ENCODE data around the gene CETN3. TPM values are rescaled to one million over a fixed set of nuclear protein-coding genes. Genes with fewer than 3 reads are reported as not detected.
"Not testable (repeated sequence)": the region's sequence is repeated elsewhere in the genome, so short reads cannot be mapped to it uniquely, and the experiment has no call there.

The CETN3 gene
- polyA plus RNA-seq, 1 donor: 79.0 TPM

DNA sequence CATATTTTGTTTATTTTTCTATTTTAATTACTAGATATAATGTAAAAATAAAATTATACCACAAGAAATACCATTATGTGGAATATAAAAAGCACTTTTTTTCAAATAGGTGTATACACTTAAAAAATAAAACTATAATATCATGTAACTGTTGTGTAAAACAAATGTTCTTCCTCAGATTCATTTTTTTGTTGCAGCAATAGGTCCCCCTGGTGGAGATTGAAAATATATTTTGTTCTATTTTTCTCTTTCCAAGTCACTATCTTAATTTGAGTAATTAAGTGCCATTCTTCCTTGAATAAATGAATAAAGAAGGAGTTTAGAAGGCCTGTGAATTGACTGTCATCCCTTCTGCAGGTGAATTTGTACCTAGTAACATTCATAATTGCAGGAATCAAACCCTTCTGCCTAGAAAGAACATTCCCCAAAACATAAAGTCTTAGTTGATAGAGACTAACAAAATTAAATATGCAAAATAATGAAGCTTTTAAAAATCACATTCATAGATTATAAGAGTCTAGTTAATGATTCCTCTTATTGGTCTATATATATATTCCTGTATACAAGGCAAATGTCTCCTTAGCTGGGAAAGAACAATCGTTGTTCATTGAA is 23.4 kb downstream of the CETN3 start:
- peak; percentile 22 for DNase-seq

DNA sequence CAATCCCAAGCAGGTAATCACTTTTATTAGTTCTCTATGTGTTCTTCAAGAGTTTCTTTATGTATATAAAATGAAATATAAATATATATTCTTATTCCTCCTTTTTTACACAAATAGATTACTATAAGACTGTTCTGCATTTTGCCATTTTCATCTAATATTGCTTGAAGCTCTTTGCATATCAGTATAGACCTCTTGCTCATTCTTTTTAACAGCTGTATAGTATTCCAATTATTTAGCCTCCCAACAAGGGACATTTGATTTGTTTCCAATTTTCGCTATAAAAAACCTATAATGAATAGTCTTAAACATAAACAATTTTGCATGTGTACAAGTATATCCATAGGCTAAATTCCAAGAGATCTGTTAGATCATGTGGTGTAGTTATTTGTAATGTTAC is 25.2 kb downstream of the CETN3 start:
- no peak for DNase-seq

DNA sequence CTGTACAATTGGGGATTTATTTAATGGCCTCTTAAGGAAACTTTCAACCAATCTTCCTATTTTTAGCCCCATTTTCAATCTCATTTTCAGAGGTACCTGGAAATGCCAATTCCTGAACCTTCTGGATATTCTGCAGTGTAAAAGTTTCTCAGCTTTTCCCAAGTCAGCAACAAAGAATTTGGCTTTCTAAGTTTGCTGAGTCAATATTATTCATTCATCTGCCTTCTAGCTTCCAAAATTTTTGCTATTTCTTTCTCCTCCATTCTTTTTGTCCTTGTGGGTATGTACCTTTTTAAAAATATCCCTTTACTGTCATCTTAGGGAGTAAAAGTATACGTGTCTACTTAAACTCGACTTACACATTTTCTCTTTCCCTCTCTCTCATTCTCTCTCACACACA is 25.7 kb downstream of the CETN3 start:
- DNase-seq: no peak

DNA sequence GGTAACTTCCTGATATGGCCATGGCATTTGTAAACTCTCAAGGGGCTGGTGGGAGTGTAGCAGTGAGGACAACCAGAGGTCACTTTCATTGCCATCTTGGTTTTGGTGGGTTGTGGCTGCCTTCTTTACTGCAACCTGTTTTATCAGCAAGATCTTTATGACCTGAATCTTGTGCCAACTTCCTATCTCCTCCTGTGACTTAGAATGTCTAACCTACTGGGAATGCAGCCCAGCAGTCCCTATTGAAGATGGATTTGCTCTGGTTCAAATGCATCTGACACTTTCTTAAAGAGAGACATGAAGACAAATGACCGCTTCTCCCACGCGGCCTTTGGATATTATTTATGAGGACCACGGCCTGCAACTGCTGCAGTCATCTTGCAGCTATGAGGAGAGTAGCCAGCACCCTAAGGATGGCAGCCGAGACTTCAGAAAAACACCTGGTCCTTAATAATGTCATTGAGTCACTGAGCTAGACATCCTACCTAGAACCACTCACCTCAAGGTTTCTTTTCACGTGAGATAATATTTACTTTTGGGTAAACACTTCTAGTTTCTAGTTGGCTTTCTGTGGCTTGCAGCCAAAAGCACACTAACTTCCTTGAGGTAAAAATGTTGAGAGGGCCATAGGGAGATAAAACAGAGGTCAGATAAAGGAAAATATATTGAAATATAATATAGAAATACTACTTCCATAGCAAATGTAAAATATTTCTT is 28.2 kb downstream of the CETN3 start:
- no peak for DNase-seq

DNA sequence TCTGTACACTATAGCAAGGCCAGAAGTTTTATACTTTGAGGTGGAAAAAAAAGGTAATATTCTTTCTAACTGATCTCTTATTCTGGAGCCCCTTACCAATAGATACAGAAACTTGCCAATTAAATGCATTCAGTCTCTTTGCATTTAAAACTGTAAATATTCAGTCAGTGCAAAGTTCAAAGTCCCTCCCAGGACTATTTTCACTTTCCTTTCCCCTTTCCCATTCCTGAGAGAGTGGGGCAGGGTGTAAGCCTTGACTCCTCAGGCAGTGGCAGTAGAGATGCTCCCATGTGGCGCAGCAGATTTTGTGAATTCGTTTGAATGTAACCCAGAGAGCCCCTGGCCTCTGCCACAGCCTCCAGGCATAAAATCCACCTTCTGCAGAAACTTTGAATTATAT is 29.9 kb downstream of the CETN3 start:
- DNase-seq: no peak

DNA sequence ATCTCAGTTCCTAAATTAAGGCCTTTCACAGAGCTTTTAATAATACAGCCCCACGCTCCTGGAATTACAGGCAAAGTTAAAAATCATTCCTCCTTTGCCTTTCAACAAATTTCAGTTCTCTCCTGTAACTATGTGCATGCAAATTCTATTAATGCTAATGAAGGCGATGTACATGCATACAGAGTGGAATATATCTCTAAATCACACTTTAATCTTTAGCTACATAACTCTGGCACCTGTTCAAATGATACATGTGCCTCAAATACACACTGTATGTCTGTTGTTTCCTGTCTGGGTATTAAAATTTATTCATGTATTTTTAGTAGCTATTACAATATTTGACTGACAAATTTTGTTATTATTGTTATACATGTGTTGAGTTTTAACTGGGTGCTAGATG is 30.8 kb downstream of the CETN3 start:
- no peak for DNase-seq

DNA sequence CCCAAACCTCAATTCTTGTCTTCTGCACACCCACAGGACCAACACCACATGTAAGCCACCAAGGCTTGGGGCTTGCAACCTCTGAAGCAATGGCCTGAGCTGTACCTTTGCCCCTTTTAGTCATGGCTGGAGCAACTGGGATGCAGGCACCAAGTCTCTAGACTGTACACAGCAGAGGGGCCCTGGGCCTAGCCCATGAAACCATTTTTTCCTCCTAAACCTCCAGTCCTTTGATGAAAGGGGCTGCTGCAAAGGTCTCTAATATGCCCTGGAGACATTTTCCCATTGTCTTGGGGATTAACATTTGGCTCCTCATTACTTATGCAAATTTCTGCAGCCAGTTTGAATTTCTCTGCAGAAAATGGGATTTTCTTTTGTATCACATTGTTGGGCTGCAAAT is 38.3 kb downstream of the CETN3 start:
- not testable (repeated sequence) for DNase-seq

DNA sequence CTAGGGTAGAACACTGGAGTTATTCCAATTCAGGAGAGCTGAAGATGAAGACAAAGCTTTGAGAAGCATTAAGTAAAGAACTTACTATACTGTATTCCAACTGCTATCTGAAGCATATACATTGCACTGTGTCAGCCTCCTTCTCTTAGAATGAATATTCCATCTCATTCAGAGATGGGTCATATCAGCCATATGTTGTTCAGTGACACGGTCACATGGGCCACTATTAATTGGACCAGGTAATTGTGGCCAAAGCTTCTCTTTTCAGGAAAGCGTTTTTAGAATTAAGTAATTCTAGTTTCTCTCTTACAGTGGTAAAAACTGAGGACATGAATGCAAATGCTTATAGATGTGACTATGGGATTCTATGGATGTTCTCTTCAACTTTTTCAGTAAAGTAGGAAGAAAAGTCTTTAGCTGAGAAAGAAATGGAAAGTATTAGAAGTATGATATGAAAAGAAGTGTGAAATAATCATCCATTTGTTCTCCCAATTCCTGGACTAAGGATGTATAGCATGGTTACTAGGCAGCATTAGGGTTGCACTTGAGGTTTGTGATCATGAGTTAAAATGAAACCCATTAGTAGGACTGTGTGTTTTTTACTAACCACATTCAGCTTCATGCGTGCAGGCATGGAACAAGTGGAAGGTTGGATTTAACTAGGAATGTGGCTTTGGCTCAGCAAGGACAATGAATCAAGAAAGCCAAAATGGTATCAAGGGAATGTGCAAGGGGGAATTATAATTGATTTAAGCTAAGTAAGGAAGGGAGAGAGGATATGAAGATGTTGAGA is 40.9 kb downstream of the CETN3 start:
- no peak for DNase-seq

DNA sequence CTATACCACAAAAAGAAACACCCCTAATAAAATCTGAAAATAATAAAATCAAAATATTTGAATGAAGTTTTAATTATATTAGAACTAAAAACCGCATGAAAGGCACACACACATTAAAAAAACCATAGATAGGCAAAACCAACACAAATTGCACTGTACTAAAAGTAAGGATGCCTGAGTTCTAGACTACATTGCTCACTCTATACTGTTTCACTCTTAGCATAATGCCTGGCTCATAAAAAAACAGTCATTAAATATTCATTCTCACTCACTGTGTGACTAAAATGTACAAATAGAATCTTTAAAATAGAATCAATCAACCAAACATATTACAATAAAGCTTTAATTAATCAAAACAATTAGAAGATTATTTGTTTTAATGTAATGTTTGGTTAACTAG is 41.7 kb downstream of the CETN3 start:
- DNase-seq: no peak

DNA sequence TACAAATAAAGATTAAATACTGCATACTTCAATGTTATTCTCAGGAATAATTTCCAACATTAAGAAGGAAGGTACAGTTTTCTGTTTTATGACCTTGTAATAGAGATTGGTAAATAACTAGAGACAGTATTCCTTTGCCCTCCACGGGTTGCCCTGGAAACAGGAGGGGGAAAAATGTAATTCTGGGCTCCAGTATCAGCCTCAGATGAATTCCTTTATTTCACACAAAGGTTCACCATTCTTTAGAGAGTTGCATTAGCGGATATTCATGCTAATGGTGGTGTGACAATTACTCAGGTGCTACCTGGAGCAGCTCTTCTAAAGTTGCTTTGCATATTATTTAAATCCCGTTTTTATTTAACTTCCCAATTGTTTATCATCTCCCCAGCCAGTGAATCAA is 42.6 kb downstream of the CETN3 start:
- DNase-seq: no peak

DNA sequence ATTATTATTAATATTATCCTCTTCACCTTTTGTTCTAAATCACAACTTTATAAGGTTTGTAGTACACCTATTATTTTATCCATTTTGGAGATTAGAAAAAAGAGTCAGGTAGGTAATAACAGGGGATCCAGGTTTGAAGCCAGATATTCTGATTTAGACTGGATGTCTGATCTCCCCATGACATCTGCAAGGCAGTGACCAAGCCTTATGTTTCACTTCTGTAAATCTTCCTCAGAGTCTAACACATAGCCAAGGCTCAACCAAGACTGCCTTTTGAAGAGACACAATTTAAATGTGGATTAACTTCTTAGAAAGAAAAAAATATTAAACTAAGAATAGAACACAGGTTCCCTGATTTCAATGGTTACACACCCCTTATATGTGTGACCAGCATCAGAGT is 44.2 kb downstream of the CETN3 start:
- DNase-seq: no peak

DNA sequence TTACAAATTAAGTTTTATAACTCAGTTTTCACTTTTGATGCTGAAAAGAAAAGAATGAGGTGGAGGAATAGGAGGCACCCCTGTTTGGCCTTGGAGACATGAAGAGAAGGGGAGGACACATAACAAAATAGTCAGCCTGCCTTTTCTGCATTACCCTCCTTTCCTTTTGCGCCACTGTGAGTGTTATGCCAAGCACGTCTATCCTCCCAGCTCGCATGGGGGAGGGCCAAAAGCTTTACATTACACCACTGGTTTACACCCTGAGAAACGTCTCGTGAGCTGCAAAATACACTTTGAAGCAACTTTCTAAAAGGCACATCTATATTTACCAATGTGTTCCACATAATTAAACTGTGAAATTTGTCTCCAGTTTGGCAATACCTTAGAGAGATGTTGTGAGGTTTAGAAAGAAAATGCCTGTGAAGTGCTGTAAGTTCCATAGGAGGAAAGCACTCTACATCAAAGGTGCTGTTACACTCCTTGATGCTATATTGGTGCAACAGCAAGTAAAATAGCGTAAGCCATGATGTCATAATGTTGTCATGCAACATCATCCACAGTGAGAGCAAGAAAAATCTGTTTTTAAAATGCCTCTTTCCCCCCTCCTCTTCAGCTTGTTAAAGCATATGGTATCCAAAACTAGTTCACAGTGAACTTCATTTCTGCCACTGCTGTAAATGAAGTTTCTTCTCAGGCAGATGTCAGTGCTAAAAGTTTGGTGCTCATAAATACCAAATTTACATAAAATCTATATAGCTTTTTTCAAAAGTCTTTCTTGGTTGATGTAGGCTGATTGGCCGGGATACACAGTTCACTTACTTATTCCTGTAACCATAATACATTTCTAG is 50.3 kb downstream of the CETN3 start:
- no peak for DNase-seq

DNA sequence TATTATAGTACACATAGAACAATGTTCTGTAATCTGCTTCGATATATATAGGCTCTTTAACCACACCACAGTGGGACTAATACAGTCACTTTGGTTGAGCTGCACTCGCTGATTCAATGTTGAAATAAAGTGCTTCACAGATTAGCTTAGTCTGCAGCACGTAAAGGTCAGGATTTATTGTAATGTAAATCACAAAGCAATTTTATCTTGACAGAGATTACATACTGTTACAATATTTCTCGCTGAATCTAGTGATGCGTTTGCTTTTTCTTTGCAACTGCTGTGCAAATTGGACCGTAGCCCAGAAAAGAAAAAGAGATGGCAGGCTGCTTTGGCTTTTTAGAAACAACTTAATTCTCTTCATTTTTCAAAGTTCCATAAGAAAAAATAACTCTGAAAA is 52.9 kb downstream of the CETN3 start:
- DNase-seq: peak; percentile 21

DNA sequence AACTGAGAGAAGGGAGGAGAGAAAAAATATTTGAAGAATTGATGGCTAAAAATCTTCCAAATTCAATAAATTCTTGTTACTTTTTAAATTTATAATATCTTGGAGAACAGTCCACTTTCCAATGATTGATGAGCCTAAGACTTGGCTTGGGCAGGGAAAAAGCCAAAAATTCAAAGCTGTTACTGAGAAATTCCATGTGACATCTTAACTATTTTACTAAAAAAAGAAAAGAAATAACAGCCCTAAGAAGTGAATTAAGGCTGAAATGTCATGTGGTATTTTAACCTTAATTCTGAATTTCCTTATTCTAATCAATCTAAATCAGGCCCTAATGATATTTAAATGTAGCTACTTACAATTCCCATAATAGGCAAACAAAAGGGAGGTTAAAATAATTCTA is 53.4 kb downstream of the CETN3 start:
- DNase-seq: no peak

DNA sequence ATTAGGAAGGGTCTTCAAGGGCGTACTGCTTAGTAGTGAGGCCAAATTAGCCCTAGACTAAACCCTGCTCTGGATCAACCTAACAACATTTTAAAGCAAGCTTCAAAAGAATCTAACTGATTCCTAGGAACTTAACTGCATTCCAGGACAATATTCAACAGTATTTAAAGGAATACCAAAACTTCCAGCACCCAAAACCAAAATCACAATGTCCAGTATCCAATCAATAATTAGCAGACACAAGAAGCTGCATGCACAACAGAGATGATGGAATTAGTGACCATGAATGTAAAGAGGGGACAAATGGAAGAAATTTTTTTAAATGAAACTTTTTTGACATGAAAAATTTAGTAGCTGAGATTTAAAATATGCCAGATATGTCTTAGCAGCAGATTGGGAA is 53.9 kb downstream of the CETN3 start:
- no peak for DNase-seq

DNA sequence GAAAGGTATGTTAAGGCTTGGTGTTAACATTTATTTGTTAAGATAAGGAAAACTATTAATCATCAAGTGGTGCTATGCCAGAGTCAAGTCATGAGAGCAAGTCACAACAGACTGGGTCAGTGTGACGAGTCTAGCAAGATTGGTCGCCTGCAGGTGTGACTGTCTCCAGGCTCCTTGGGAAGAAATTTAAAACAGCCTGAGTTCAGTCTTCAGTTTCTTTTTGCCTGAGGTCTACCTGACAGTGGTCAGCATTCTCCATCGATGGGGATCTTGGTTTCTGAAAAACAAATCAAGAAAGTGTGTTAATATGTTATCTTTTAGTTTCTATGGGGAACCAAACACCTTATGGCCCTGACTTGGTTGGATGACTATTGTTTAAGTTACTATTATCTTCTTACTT is 56.3 kb downstream of the CETN3 start:
- no peak for DNase-seq

DNA sequence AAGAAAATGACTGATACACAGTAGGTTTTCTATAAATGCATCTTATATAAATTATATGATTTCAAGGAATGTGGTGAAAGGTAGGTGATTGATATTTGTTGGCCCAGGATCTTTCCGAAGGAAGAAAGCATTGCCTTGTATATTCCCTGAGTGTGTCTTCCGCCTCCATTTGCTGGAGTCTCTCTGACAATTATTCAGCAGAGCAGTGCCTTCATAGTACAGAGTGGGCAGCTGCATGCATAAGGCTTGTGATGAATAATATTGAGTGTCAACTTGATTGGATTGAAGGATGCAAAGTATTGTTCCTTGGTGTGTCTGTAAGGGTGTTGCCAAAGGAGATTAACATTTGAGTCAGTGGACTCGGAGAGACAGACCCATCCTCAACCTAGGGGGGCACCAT is 58.5 kb downstream of the CETN3 start:
- DNase-seq: no peak

DNA sequence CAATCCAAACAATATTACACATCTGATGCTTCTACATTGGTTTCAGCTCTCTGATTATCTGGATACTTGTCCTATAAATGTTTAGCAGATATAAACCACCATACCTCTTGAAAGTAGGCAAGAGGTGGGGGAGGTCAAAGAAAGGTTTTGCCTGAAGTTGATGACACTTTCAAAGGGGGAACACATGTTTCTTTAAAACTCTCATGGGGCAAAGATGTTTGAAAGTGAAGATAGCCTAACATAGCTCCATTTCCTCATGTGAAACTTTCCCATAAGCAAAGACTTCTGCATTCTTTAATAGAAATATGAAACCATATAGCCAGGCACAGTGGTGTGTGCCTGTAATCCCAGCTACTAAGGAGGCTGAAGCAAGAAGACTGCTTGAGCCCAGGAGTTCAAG is 62.1 kb downstream of the CETN3 start:
- DNase-seq: no peak

DNA sequence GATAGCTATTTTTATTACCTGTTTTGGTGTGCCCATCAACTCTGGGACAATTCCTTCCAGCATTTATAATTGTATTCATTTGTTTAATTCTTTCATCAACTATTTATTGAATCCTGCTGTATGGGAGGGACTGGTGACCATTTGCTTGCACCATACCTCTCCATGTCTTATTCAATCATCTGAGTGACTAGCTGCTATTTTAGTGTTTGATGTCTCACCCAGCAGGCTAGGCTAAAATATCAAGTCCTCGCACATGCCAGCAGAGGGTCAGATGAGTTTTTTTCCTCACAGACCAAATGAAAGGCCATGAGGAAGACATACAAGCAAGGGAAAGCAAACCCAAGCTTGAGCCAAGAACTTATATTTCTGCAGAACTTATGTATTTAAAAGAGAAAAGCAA is 63.9 kb downstream of the CETN3 start:
- DNase-seq: no peak

DNA sequence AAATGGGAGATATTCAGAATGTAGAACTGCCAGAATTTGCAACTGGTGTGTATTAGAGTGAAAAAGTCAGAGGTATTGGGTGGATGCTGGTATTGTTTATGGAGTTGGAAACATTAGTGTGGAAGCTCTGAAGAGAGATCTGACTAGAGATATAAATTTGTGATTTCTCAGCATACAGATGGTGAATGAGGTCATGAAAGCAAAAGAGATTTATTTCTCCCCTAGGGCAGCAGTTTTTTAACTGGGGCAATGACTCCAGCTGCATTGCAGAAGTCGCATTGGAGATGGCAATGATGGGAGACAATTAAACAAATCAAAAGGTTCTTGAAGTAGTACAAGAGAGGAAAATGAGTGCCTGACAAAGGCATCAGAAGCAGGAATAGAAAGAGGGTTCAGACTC is 64.9 kb downstream of the CETN3 start:
- DNase-seq: no peak

DNA sequence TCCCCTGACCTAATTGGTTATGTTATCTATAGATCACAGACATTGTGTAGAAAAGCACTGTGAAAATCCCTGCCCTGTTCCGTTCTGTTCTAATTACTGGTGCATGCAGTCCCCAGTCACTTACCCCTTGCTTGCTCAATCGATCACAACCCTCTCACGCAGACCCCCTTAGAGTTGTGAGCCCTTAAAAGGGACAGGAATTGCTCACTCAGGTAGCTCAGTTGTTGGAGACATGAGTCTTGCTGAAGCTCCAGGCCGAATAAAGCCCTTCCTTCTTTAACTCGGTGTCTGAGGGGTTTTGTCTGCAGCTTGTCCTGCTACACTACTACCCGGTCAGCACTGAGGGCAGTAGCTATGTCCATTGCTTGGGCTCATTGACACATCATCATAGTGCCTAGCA is 65.8 kb downstream of the CETN3 start:
- DNase-seq: not testable (repeated sequence)

DNA sequence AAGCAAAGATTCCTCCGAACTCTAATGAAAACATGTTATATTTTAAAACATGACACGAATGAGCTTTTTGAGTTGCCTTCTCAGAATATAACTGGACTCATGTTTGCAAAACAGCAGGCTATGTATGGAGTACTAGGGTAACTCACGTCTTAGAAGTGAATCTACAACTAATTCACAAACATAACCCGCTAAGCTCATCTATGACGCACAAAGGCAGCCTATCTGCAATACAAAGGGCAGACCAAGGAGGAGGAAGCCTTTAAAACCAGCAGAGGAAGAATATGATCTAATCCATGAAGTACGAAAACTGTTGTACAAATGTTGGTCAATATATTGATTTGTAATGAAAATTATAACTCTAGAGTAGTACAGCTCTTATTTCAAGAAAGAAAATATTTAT is 67.0 kb downstream of the CETN3 start:
- DNase-seq: no peak

Data from left kidney (tissue), 2 donors.